NCI-H1048 (cell line): ENCODE results near the gene PTBP1.

Source experiments
- DNase-seq: peaks from one replicate; lab custom pipeline; 2025; lab: John Stamatoyannopoulos, UW

PTBP1 gene

GRCh38 chr19:797528-798414 is 519 bp downstream of the PTBP1 start:
- peak; percentile 82 for DNase-seq

GRCh38 chr19:798415-799075 is 1.3 kb downstream of the PTBP1 start:
- no peak for DNase-seq

GRCh38 chr19:799076-799881 is 2.0 kb downstream of the PTBP1 start:
- DNase-seq = no peak

GRCh38 chr19:800360-801029 is 3.2 kb downstream of the PTBP1 start:
- DNase-seq = no peak

- DNase-seq = no peak
Measured at GRCh38 chr19:801030-801860, 4.0 kb downstream of the PTBP1 start.

GRCh38 chr19:801861-802497 is 4.7 kb downstream of the PTBP1 start:
- DNase-seq = no peak

- DNase-seq = no peak
Measured at GRCh38 chr19:802498-803098, 5.3 kb downstream of the PTBP1 start.

GRCh38 chr19:803099-803561 is 5.9 kb downstream of the PTBP1 start:
- DNase-seq = no peak

- DNase-seq = no peak
Measured at GRCh38 chr19:803686-804418, 6.6 kb downstream of the PTBP1 start.

GRCh38 chr19:804419-805165 is 7.3 kb downstream of the PTBP1 start:
- DNase-seq = no peak

- DNase-seq = no peak
Measured at GRCh38 chr19:805166-805551, 7.9 kb downstream of the PTBP1 start.

GRCh38 chr19:805600-806550 is 8.6 kb downstream of the PTBP1 start:
- DNase-seq = peak; percentile 60

GRCh38 chr19:806815-807421 is 9.7 kb downstream of the PTBP1 start:
- no peak for DNase-seq

GRCh38 chr19:807627-808422 is 10.6 kb downstream of the PTBP1 start:
- DNase-seq = no peak

- DNase-seq = no peak
Measured at GRCh38 chr19:808423-808775, 11.1 kb downstream of the PTBP1 start.
